Left ventricle myocardium inferior (tissue), 1 donor: ENCODE results near the gene RAPGEF4. TPM values are rescaled to one million over a fixed set of nuclear protein-coding genes. Genes with fewer than 3 reads are reported as not detected.

ENCODE experiments used
- DNase-seq: peaks from one replicate; pipeline ENCODE4 v3.0.0-alpha.2; 2020
- H3K27ac ChIP-seq: fragments of 200-600 bp; replicated peaks from 2 replicates; pipeline ENCODE4 v1.8.0; 2021
- H3K27me3 ChIP-seq: fragments of 200-600 bp; 2 replicates; pipeline ENCODE4 v1.8.0; 2021; ENCODE audit warnings: low read depth
- H3K36me3 ChIP-seq: fragments of 200-600 bp; 2 replicates; pipeline ENCODE4 v1.8.0; 2021
- H3K4me1 ChIP-seq: fragments of 200-600 bp; 2 replicates; pipeline ENCODE4 v1.8.0; 2021
- H3K4me3 ChIP-seq: fragments of 200-600 bp; 2 replicates; pipeline ENCODE4 v1.8.0; 2021; ENCODE audit warnings: mild to moderate bottlenecking, moderate library complexity
- H3K9me3 ChIP-seq: fragments of 200-600 bp; replicated peaks from 2 replicates; pipeline ENCODE4 v1.8.0; 2021
- CTCF ChIP-seq: fragments of 200-600 bp; IDR thresholded peaks from 2 replicates; pipeline ENCODE4 v1.8.0; 2021; ENCODE audit warnings: antibody characterized with exemption, mild to moderate bottlenecking, borderline replicate concordance
- intact Hi-C: fragments of 100-400 bp; cut with micrococcal nuclease; formaldehyde crosslinking; loops from one replicate; pipeline ENCODE4 v1.11.0; 2022
- total RNA-seq: library from RNA; stranded (reverse); fragmentation: NEBNext Ultra II Directional; extraction: Animal tissue kit (Norgen Biotek cat#: 25700); gene quantifications from one replicate; pipeline ENCODE4 v1.2.1, GENCODE V29; 2021
- donor health status: DM: no; HTN: yes; CAD: no; lungs with severe emphysema.

Gene RAPGEF4
- total RNA-seq, 1 donor from 2014 or later = 3.7 TPM

GRCh38 chr2:172919732-172920131 is 184.1 kb downstream of the RAPGEF4 start:
- DNase-seq = no peak

DNA sequence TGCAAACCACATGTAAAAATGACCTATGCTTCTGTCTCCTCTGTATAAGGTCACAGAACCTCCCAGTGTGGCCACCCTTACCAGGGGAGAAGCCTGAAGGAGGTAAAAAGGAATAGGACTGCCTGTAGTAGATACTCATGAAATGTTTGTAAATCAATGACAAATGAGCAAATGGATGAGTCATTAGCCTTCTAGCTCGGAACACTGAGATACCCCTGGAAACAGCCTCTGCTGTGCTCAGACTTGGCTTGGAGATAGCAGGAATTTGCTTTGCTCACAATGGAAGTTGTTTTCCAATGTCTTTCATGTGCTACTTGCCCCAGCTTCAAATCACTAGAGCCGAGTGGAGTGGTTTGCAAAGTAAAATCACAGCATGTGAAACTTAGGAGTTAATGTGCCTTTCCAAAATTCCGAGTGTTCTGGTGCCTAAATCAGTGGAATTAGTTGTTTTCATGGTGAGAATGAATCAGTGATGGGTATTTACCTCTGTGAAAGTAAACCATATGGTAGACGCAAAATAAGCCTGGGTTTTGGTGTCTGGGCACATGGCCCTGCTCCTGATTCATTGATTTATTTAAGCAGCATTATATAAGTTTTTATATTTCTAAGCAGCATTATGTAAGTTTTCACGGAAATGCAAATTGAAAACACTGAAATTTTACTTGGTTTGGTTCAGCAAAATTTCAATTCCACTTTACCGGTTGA is 186.0 kb downstream of the RAPGEF4 start:
- Histone ChIP-seq H3K4me3 (no peak overlapping the region), H3K4me1 (peaks cover 11% of the 10 kb centered on the region), H3K36me3 (no peaks in the 10 kb centered on the region), H3K27me3 (no peaks in the 10 kb centered on the region), H3K27ac (no peak overlapping the region), H3K9me3 (no peaks in the 10 kb centered on the region)
- no peak for TF ChIP-seq CTCF
- DNase-seq = no peak
- intact Hi-C loops = no loop called here

More at GRCh38 chr2:172919732-172920131, 184.1 kb downstream of the RAPGEF4 start:
- peaks cover 9% of the 10 kb centered on the region for H3K4me1 ChIP-seq
- H3K36me3 ChIP-seq = no peaks in the 10 kb centered on the region
- no peak overlapping the region for H3K4me3 ChIP-seq
- intact Hi-C loops = no loop called here
- no peak overlapping the region for H3K27ac ChIP-seq
- H3K9me3 ChIP-seq = no peaks in the 10 kb centered on the region
- H3K27me3 ChIP-seq = no peaks in the 10 kb centered on the region
- TF ChIP-seq CTCF = no peak

- H3K27me3 ChIP-seq = no peaks in the 10 kb centered on the region
- no peak overlapping the region for H3K4me3 ChIP-seq
- H3K36me3 ChIP-seq = no peaks in the 10 kb centered on the region
- no peak for TF ChIP-seq CTCF
- no peak for DNase-seq
- no peak overlapping the region for H3K27ac ChIP-seq
- intact Hi-C loops = no loop called here
- peaks cover 17% of the 10 kb centered on the region for H3K4me1 ChIP-seq
- H3K9me3 ChIP-seq = no peaks in the 10 kb centered on the region
These were observed 186.7 kb downstream of the RAPGEF4 start for GRCh38 chr2:172922306-172922705.

DNA sequence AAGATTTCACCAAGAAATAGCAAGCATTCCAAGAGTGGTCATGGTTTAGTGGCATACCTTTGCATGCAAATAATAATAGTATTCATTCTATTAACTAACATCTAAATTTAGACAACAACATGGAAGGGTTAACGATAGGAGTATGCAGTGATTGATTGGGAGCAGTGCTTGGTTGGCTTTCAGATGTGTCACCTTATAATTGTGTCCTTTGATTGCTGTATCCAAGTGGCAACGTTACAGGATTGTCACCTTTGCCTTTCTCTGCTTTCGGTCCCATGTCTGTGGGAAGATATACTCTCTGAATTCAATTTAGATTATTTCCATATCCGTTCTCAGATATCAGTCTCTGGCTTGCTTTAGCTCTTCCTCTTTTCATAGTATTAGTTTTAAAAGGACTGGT is 187.2 kb downstream of the RAPGEF4 start:
- DNase-seq = no peak
- H3K27ac ChIP-seq = no peak overlapping the region
- no peaks in the 10 kb centered on the region for H3K9me3 ChIP-seq
- intact Hi-C loops = no loop called here
- peaks cover 22% of the 10 kb centered on the region for H3K4me1 ChIP-seq
- TF ChIP-seq CTCF = no peak
- no peak overlapping the region for H3K4me3 ChIP-seq
- no peaks in the 10 kb centered on the region for H3K36me3 ChIP-seq
- no peaks in the 10 kb centered on the region for H3K27me3 ChIP-seq

DNA sequence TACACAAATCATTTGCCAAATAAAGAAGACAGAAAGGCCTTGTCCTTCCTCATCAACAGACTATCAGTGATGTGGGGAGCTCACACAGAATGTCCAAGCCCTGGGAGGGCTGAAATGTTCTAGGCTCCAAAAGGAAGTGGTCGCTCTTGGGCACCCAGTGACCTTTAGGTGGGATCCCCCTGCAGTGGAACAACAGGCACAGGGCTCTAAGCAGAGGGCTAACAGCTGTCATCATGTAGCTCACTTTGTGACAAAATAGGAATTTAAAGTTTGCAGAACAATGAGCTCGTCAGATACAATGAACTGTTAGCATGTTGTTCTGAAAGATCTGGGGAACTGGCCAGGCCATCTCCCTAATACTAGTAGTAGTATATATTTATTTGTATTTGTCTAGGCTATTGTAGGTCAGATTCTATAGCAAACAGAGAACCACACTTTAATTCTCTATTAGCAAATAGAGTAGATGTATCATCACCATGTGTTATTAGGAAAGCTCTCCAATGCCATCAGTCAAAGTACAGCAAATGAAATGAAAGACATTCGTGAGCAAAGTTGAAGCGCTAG is 188.5 kb downstream of the RAPGEF4 start:
- Histone ChIP-seq H3K27ac (no peak overlapping the region), H3K4me3 (no peak overlapping the region), H3K36me3 (no peaks in the 10 kb centered on the region), H3K4me1 (peaks cover 36% of the 10 kb centered on the region), H3K9me3 (no peaks in the 10 kb centered on the region), H3K27me3 (no peaks in the 10 kb centered on the region)
- no peak for TF ChIP-seq CTCF
- no peak for DNase-seq
- intact Hi-C loops = no loop called here
